Dermis microvascular lymphatic vessel endothelial cell (primary cell): ENCODE measurements around the gene GAL. TPM values are rescaled to one million over a fixed set of nuclear protein-coding genes. Genes with fewer than 3 reads are reported as not detected.

Experiments used
- DNase-seq, 2 donors: peaks; one replicate each; pipeline versions ENCODE4 v3.0.0 to v3.0.0-alpha.2; 2010; ENCODE audit warnings: low read depth in 2 of 2
- total RNA-seq: library from RNA; depleted of rRNA; stranded (reverse); fragments of >200 nt; gene quantifications from 2 replicates; pipeline ENCODE4 v1.2.1, GENCODE V29; 2014

GAL gene
- total RNA-seq, 1 donor from 2014 or later: 2.4 TPM

DNA sequence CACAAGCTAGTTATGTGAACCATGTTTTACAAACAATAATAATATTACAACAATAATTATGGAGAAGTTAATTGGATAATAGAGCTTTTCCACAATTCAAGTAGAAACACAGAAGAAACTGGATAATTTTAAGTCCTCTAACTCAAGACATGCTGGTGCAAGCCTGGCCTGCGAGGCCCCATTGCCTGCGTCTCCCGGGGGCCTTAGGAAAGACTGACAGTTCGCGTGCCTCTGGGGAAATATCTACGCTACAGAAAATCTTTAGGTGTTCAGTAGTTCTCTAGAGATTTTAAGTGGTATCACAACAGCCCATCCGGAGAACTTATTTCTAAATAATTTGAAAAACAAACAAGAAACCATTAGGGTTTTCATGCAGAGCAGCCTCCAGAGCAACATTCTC lies 23.2 kb downstream of the GAL start:
- DNase-seq: no peak

- no peak for DNase-seq
These were observed 24.7 kb downstream of the GAL start for GRCh38 chr11:68709062-68709461.

- no peak for DNase-seq
These were observed 26.1 kb downstream of the GAL start for GRCh38 chr11:68710409-68710808.

- DNase-seq: no peak
These were observed 26.8 kb downstream of the GAL start for GRCh38 chr11:68711114-68711513.

- peak in 1 of 2 donors; percentile 11 for DNase-seq
These were observed 29.9 kb downstream of the GAL start for GRCh38 chr11:68714060-68714856.

DNA sequence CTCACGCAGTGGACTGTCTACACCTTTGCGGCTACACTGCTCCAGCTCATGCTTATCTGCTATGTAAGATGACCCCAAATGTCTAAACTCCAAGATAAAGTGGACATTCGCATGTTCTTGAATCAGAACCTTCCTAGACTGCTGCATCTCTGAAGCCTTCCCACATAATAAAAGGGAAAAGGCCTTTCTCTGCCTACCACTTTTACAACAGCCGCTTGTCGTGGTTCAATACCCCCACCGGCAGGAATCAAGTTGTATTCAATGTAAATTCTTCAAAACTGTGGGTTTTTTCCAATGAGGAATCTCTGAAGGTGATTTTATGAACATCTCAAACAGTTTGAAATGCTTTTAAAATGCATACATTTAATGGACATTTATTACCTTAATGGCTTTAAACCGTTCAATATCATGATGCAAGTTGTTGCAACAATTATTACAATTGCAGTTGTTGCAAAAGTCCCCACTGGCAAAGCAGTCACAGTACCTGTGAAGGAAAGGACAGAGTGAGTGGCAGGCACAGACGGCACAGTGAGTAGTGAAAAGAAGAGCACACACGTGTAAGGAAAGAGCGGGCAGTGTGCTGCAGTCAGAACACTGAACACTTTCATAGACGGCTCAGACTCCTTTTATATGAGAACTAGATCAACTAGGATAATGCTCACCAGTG lies 31.2 kb downstream of the GAL start:
- no peak for DNase-seq

GRCh38 chr11:68721075-68721474 lies 36.7 kb downstream of the GAL start:
- no peak for DNase-seq

GRCh38 chr11:68722143-68722542 lies 37.8 kb downstream of the GAL start:
- no peak for DNase-seq

GRCh38 chr11:68724293-68724692 lies 39.9 kb downstream of the GAL start:
- DNase-seq: no peak

- DNase-seq: peak in 1 of 2 donors; percentile 11
These were observed 43.4 kb downstream of the GAL start for GRCh38 chr11:68727783-68728182.

GRCh38 chr11:68734111-68734510 lies 49.8 kb downstream of the GAL start:
- no peak for DNase-seq

DNA sequence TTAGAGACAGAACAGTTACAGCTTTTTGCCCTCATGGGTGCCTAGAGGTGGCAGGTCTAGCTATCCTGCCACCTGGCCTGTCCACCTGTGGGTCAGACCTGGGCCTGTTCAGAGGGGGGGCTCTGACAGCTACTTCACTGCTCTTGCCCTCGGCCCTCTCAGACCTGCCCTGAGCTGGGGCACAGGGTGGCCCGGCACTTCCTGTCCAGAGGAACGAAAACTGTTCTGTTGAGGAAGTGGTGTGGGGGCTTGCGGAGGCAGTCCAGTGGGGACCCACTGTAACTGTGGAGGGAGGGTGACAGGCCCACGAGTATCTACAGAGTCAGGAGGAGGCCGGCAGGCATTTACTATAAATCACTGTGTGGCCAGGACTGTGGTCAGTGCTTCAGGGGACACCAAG lies 50.8 kb downstream of the GAL start:
- DNase-seq: no peak

DNA sequence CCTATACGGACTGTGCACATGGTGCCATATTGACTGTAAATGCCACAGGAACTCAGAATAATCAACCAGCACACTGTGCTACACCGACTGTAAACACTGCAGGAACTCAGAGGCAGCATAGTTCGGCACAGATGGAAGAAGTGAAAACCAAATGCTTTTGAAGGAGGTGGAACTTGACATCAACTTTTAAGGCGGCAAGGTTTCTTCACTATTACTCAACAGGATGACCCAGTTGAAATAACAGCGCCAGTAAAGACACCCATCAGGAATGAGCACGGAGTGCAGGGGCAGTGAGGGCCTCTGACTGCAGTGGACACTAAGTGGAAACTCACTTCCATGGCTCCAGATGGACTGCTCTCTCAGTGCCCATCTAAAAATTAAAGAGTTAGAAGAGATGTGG lies 51.3 kb downstream of the GAL start:
- no peak for DNase-seq

Other genes with a start within 250 kb of the GAL start
- gene PPP6R3, start 223.8 kb upstream of the GAL start, total RNA-seq: 115 and 118 TPM in 2 replicates
- gene TESMIN, start 67.0 kb downstream of the GAL start, total RNA-seq: 2.1 and 4.0 TPM in 2 replicates
- gene CPT1A, start 157.4 kb downstream of the GAL start, total RNA-seq: 68.3 and 127 TPM in 2 replicates
- gene MRPL21, start 219.3 kb downstream of the GAL start, total RNA-seq: 45.4 and 75.1 TPM in 2 replicates
- 5.8 and 13.5 TPM in 2 replicates for gene IGHMBP2, start 219.3 kb downstream of the GAL start, total RNA-seq